Rectal smooth muscle tissue (tissue), 1 donor: ENCODE measurements around the gene CACFD1.

ENCODE experiments used
- H3K27ac ChIP-seq: one replicate; pipeline ENCODE4 v1.7.0; 2013; ENCODE audit warnings: low read depth, low read length, inconsistent platforms
- H3K27me3 ChIP-seq: one replicate; pipeline ENCODE4 v1.7.0; 2013; ENCODE audit warnings: low read length; ENCODE audit not compliant: control insufficient read depth, insufficient read depth
- H3K36me3 ChIP-seq: one replicate; pipeline ENCODE4 v1.7.0; 2013; ENCODE audit warnings: low read length; ENCODE audit not compliant: control insufficient read depth, insufficient read depth
- H3K4me1 ChIP-seq: one replicate; pipeline ENCODE4 v1.7.0; 2013; ENCODE audit warnings: low read length; ENCODE audit not compliant: control insufficient read depth, insufficient read depth
- H3K4me3 ChIP-seq: one replicate; pipeline ENCODE4 v1.7.0; 2013; ENCODE audit warnings: low read length
- H3K9ac ChIP-seq: one replicate; pipeline ENCODE4 v1.7.0; 2013; ENCODE audit warnings: low read length

Gene CACFD1

GRCh38 chr9:133471551-133472276 is 11.9 kb downstream of the CACFD1 start:
- Histone ChIP-seq H3K27me3 (no peaks in the 10 kb centered on the region), H3K27ac (no peak overlapping the region), H3K4me3 (no peak overlapping the region), H3K36me3 (peaks cover 5% of the 10 kb centered on the region), H3K9ac (no peak overlapping the region), H3K4me1 (no peaks in the 10 kb centered on the region)

- Histone ChIP-seq H3K27me3 (no peaks in the 10 kb centered on the region), H3K9ac (no peak overlapping the region), H3K36me3 (peaks cover 2% of the 10 kb centered on the region)
These were observed 12.5 kb downstream of the CACFD1 start for GRCh38 chr9:133472277-133472645.

GRCh38 chr9:133472753-133473378 is 13.1 kb downstream of the CACFD1 start:
- peaks cover 2% of the 10 kb centered on the region for H3K36me3 ChIP-seq
- H3K4me3 ChIP-seq = no peak overlapping the region

More at GRCh38 chr9:133472277-133472645, 12.5 kb downstream of the CACFD1 start:
- H3K4me3 ChIP-seq = no peak overlapping the region
- H3K27ac ChIP-seq = no peak overlapping the region
- H3K4me1 ChIP-seq = no peaks in the 10 kb centered on the region

GRCh38 chr9:133473743-133474142 is 14.0 kb downstream of the CACFD1 start:
- H3K36me3 ChIP-seq = peaks cover 2% of the 10 kb centered on the region
- no peak overlapping the region for H3K4me3 ChIP-seq
- no peak overlapping the region for H3K27ac ChIP-seq
- no peak overlapping the region for H3K9ac ChIP-seq
- H3K27me3 ChIP-seq = no peaks in the 10 kb centered on the region
- peaks cover 4% of the 10 kb centered on the region for H3K4me1 ChIP-seq

More at GRCh38 chr9:133472753-133473378, 13.1 kb downstream of the CACFD1 start:
- no peak overlapping the region for H3K9ac ChIP-seq
- no peak overlapping the region for H3K27ac ChIP-seq
- no peaks in the 10 kb centered on the region for H3K27me3 ChIP-seq
- no peaks in the 10 kb centered on the region for H3K4me1 ChIP-seq

DNA sequence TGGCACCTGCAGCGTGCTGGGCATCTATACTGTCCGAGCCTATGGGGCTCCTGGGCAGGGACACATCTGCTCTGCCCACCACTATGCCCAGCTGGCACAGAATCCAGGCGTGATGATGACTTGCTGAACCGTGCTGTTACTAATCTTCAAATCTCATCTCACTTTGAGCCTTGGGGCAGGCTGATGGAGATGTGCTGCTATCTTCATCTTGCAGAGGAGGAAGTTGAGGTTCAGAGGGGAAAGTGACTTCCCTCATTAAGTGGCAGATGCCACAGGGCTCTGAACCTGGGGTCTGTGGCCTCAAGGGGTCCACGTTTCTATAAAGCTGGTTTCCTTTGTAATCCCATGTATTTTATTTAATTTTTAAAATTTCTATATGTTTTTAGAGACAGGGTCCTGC is 14.4 kb downstream of the CACFD1 start:
- Histone ChIP-seq H3K4me3 (no peak overlapping the region), H3K9ac (no peak overlapping the region), H3K27me3 (no peaks in the 10 kb centered on the region), H3K36me3 (peaks cover 2% of the 10 kb centered on the region), H3K27ac (no peak overlapping the region), H3K4me1 (peaks cover 4% of the 10 kb centered on the region)

- Histone ChIP-seq H3K9ac (no peak overlapping the region), H3K27ac (no peak overlapping the region), H3K4me3 (no peak overlapping the region), H3K36me3 (peaks cover 2% of the 10 kb centered on the region), H3K27me3 (no peaks in the 10 kb centered on the region), H3K4me1 (peaks cover 4% of the 10 kb centered on the region)
These were observed 15.1 kb downstream of the CACFD1 start for GRCh38 chr9:133474853-133475252.

GRCh38 chr9:133475292-133476012 is 15.7 kb downstream of the CACFD1 start:
- peaks cover 4% of the 10 kb centered on the region for H3K4me1 ChIP-seq
- no peak overlapping the region for H3K9ac ChIP-seq
- no peaks in the 10 kb centered on the region for H3K27me3 ChIP-seq
- no peak overlapping the region for H3K27ac ChIP-seq
- H3K4me3 ChIP-seq = no peak overlapping the region
- H3K36me3 ChIP-seq = peaks cover 2% of the 10 kb centered on the region

- no peak overlapping the region for H3K4me3 ChIP-seq
- H3K9ac ChIP-seq = no peak overlapping the region
- H3K4me1 ChIP-seq = peaks cover 4% of the 10 kb centered on the region
- H3K27ac ChIP-seq = no peak overlapping the region
- no peaks in the 10 kb centered on the region for H3K27me3 ChIP-seq
- H3K36me3 ChIP-seq = peaks cover 2% of the 10 kb centered on the region
These were observed 16.5 kb downstream of the CACFD1 start for GRCh38 chr9:133476036-133476931.

DNA sequence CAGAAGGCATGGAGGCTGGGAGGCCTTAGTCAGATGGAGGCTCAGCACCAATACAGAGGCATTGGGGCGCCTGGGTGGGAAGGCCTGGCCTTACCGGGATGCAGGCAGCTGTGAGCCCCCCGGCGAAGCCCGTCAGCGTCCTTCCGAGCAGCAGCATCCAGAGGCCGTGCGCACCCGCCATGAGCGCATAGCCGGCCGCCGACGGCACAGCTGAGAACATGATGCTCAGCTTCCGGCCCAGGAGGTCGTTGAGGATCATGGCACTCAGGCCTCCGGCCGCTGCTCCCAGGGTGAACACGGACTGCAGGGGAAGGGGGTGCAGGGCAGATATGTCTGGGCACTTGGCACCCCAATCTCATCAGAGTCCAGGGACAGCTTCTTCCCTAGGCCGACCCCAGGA is 17.2 kb downstream of the CACFD1 start:
- no peak overlapping the region for H3K4me3 ChIP-seq
- peaks cover 4% of the 10 kb centered on the region for H3K4me1 ChIP-seq
- H3K36me3 ChIP-seq = peaks cover 2% of the 10 kb centered on the region
- no peaks in the 10 kb centered on the region for H3K27me3 ChIP-seq
- H3K9ac ChIP-seq = no peak overlapping the region
- no peak overlapping the region for H3K27ac ChIP-seq

GRCh38 chr9:133477461-133477860 is 17.7 kb downstream of the CACFD1 start:
- peaks cover 4% of the 10 kb centered on the region for H3K4me1 ChIP-seq
- H3K27me3 ChIP-seq = no peaks in the 10 kb centered on the region
- H3K4me3 ChIP-seq = no peak overlapping the region
- H3K27ac ChIP-seq = no peak overlapping the region
- no peak overlapping the region for H3K9ac ChIP-seq
- peaks cover 2% of the 10 kb centered on the region for H3K36me3 ChIP-seq

DNA sequence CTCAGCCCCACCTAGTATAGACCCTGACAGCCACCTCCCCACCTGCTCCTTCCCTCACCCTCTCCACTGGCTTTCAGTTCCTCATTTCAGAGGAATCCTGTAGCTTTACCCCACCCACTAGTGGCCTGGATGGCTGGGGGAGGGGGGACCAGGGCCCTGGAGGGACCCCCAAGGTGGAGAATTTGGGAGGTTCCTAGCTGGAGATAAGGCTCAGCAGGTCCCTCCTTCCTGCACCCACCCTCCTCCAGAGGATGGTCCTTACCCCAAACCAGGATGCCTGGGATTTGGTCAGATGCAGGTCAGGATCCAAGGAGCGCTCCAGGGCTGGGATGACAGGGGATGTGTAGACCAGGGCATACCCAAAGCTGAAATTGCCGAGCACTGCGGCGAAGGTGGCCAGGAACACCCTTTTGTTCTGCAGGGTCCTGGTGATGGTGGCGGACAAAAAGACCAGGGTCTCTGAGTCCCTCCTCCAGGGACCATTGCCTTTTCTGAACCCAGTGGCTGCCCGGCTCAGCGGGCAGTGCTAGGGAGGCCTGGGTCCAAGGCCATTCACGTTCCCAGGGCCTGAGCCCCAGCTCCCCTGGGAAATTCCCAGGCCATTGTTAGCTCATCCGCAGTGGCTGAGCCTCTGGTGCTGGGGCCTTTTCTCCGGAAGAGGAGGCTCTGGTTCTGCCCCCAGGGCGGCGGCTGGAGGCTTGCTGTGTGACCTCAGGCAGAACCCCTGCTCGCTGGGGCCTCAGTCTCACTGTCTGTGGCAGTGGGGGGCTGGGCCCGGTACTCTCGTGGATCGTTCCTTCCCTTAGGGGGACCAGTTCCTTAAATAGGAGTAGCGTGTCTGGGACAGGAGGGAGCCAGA is 18.4 kb downstream of the CACFD1 start:
- no peak overlapping the region for H3K27ac ChIP-seq
- peaks cover 2% of the 10 kb centered on the region for H3K36me3 ChIP-seq
- H3K27me3 ChIP-seq = no peaks in the 10 kb centered on the region
- no peak overlapping the region for H3K9ac ChIP-seq
- H3K4me3 ChIP-seq = peak overlapping the region; percentile 57
- H3K4me1 ChIP-seq = peaks cover 4% of the 10 kb centered on the region
